HG02610 (cell line): ENCODE data around the gene TMEM94.

Experiments
- ATAC-seq: cut with Tn5 transposase; IDR thresholded peaks from one replicate; pipeline ENCODE4 v1.9.1; 2021; ENCODE audit warnings: mild to moderate bottlenecking, moderate library complexity; ENCODE audit not compliant: unreplicated experiment

TMEM94 gene

DNA sequence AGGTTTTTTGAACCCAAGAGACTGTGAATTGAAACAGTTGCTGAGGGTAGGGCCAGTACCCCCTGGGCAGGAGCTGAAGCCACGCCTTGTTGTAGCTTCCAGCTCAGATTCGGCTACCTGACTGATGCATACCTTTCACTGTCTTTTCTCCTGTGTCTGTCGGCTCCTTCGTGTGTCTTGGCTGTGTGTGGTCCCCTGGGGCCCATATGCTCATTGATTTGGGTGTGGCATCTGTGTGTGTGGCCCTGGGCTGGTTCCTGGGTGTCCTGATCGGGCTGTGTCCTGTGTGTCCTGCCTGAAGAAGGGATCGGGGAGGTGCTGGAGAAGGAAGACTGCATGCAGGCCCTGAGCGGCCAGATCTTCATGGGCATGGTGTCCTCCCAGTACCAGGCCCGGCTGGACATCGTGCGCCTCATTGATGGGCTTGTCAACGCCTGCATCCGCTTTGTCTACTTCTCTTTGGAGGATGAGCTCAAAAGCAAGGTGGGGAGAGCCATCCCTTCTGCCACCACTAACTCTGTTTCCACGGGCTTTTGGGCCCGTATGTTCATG, 38.0 kb downstream of the TMEM94 start:
- no peak for ATAC-seq

DNA sequence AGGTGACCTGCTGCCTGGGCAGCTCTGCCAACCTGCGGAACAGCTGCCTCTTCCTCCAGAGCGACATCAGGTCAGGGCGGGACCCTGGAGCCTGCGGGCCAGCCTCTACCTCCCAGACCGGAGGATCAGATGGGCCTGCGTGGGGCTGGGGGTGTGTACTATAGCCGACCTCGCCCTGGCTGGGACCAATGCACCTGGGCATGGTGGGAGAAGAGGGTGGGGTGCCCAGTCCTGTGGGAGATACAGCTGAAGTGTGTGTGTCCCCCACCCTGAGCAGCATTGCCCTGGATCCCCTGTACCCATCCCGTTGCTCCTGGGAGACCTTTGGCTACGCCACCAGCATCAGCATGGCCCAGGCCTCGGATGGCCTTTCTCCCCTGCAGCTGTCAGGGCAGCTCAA, 39.6 kb downstream of the TMEM94 start:
- ATAC-seq = no peak

DNA sequence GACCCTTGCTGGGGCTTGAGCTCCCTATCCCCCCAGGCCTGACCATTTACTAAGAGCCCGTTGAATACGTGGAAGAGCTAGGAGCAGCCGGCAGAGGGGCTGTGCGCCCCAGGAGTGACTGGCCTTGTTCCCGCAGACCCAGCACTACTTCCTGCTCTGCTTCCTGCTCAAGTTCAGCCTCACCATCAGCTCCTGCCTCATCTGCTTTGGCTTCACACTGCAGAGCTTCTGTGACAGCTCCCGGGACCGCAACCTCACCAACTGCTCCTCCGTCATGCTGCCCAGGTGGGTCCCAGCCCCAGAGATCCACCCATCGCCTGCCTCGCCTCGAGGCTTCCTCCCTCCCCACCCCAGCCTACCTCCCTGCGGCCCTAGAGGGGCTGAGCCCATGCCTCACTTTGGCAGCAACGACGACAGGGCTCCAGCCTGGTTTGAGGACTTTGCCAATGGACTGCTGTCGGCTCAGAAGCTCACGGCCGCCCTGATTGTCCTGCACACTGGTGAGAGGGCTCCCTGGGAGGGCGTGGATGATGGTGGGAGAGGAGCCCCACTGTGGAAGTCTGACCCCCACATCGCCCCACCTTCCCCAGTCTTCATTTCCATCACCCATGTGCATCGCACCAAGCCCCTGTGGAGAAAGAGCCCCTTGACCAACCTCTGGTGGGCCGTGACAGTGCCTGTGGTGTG, 41.7 kb downstream of the TMEM94 start:
- no peak for ATAC-seq

DNA sequence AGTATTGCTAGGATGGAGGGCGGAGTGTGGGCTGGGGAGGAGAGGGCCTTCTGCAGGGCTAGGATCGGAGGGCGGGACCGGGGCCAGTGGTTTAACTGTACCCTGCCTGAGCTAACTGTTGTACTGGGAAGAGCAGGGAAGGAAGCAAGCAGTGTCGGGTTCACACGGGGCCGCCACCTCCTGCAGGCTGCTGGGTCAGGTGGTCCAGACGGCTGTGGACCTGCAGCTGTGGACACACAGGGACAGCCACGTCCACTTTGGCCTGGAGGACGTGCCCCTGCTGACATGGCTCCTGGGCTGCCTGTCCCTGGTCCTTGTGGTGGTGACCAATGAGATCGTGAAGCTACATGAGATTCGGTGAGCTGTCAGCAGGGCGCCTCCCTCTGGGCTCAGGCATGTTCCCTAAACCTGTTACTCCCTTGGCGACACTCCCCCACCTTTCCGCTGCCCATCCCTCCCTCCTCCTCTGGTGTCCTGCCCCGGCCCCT, 42.3 kb downstream of the TMEM94 start:
- ATAC-seq = no peak

DNA sequence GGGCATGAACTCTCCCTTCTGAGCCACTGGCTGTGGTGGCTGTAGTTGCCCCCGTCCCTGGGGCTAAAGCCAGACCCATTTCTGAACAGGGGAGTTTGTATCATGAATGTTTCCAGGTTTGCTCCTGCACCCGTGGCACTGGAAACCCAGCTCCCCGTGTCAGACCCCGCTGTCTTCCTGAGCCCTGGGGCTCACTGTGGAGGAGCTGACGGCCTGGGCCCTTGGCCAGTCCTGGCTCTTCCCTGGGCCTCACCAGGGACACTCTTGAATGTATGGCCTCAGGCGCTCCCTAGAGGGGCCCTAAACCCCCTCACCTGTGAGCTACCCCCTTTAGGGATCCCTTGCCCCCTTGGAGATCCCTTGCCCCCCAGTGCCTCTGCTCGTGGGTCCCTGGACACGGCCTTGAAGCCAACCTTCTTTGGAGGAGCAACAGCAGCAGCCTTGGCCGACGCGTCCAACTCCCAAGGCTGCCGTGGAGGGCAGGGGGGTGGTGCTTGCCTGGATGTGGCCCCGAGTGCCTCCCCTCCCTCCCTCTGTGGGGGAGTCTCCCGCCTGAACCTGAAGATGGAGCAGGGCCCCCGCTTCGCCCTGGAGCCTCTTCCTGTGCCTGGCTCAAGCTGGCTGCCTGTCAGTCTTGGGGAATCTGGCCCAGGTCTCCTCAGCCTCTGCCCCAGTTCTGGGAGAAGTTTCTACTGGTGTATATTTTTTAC, 43.0 kb downstream of the TMEM94 start:
- no peak for ATAC-seq

DNA sequence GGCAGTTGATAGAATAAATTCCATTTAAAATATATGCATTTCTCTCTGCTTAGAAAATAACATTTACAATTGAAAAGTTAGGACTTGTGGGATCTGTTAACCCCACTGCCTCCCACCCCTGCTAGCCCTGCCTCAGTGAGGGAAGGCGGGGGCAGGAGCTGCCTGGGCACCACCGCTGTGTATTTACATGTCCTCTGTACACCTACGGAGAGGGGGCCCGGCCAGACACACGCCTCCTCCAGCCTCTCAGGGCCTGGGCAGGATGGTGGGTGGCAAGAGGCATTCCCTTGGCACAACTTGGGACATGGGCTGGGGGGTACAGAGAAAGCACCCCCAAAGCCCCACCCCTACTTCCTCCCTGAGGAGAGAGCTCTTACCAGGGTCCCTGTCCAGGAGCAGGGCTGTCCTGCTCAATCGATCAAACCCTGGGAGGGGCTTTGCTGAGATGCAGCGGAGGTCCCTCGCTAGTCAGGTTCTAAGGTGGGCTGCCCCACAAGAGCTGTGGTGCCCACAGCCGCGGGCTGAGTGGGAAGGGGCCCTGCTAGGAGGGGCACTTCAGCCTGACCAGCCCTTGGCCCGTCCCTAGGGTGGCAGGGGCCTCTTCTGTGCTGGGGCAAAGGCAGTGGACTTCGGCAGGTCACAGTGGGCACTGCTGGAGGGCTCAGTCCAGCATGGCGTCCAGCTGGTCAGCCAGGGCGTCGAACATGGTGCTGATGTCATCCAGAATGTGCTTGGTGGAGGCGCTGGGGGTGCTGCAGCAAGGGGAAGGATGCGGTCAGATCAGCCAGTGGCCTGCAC, 44.2 kb downstream of the TMEM94 start:
- no peak for ATAC-seq

DNA sequence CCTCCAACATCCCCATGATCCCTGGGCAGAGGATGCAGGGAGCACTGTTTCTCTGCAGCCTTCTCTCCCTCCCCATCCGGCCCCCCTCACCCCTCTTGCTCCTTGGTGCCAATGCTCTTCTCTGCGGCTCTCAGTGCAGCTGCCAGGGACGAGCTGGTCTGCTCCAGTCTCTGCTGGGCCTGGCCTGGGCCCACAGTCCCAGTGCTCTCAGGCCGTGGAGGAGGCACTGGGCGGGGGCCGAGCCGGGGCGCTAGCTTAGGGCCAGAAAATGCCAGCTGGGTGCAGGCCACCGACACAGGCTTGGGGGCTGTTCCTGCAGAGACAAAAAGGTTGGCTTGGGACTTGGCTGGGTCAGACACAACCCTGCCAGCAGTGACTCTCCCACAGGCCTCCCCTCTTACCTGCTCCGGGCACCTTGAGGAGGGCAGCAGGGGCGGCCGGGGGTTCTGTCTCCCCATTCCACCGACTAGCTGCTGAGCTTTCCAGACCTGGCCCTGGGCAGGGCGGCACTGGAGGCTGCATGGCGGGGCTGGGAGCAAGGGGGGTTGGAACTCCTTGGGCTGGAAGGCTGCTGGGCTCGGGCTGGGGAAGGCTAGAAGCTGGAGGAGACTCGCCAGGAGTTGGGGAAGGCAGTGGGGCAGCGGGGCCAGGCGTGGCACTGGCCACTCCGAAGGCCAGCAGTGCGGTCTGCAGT, 45.1 kb downstream of the TMEM94 start:
- no peak for ATAC-seq

DNA sequence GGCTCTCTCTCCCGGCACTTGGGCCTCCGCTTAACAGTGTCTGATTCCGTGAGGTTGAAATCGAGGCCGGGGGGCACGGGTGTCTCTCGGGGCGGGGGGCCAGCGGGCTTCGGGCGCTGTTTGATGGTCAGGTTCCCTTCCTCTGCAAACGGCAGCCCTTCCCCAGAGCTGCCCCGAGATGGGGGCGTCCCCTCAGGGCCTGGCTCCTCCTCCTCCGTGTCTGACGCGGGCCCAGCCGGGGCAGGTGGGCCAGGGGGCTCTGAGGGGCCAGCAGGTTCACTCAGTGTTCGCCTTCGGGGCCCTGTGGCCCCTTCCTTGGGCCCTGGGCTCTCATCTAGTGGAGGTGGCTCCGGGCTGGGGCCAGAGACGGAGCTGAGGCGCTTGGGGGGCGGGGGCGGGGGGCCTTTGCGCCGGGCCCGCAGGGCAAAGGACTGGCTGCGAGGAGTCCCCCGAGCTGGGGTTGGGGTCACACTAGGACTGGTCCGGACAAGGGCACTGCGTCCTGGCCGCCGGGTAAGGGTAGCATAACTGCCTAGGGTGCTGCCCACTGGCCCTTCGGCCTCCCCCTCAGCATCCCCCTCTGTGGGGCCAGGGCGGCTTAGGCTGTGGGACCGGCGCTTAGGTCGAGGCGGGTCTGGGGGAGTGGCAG, 45.8 kb downstream of the TMEM94 start:
- no peak for ATAC-seq

DNA sequence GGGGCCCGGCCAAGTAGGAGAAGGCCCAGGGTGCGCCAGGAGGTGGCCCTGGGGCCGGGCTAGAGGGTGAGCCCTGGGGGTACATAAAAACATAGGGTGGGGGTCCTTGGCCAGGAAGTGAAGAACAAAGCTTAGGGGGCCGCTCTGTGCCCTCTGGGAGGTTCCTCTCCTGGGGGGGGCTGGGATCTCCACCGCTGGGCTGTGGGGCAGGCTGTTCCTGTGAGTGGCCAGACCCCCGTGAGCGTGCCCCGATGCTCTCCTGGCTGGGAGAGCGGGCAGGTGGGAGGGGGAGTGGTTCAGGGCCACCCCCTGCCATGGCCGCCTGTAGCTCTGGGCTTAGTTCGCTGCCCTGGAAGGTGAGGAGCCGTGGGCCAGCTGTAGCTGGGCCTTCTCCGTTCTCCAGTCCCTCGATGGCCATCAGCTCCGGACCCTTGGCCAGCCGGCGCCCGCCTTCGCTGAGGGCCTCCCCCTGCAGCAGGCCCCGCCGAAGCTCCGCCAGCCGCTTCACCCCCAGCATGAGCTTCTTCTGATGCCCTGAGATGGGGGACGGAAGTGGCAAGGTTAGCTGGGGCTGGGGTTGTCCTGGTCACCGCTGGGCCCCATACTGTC, 46.4 kb downstream of the TMEM94 start:
- ATAC-seq = no peak

DNA sequence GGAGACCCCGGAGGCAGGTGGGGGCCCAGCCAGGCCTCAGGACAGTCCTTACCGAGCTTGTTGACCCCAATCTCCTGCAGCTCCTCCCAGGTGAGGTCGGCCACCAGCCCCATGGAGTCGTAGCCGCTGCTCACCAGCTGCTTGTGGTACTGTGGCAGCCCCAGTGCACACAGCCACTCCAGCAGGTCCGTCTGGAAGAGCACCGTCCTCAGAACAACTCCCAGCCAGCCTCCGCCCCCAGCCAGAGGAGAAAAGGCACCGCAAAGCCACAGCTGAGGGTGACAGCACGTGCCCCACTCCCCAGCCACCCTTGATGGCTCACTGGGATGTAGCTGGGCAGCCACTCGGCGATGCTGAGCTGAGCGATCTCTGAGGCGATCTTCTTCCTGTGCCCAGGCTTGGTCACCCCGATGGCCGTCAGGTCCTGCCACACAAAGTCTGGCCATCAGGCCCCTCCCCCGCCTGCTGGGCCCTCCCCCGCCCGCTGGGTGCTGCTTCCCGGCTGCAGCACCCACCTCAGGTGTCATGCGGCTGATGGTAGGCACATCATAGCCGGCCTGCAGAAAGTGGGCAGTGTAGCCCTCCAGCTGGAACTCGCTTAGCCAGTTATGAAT, 47.0 kb downstream of the TMEM94 start:
- ATAC-seq = no peak

DNA sequence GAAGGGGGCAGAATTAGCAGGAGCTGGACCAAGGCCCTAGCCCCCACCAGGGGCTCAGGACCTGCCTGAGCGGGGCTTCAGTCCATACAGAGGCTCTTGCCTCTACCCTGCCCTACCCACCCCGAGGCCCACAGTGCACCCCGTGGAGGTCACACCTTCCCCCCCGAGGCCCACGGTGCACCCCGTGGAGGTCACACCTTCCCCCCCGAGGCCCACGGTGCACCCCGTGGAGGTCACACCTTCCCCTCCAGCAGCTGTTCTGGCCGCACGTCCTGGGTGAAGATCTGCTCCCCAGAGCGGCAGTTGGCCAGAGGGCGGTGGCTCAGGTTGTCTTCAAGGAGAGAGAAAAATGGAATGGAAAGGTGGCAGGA, 47.5 kb downstream of the TMEM94 start:
- ATAC-seq = no peak

DNA sequence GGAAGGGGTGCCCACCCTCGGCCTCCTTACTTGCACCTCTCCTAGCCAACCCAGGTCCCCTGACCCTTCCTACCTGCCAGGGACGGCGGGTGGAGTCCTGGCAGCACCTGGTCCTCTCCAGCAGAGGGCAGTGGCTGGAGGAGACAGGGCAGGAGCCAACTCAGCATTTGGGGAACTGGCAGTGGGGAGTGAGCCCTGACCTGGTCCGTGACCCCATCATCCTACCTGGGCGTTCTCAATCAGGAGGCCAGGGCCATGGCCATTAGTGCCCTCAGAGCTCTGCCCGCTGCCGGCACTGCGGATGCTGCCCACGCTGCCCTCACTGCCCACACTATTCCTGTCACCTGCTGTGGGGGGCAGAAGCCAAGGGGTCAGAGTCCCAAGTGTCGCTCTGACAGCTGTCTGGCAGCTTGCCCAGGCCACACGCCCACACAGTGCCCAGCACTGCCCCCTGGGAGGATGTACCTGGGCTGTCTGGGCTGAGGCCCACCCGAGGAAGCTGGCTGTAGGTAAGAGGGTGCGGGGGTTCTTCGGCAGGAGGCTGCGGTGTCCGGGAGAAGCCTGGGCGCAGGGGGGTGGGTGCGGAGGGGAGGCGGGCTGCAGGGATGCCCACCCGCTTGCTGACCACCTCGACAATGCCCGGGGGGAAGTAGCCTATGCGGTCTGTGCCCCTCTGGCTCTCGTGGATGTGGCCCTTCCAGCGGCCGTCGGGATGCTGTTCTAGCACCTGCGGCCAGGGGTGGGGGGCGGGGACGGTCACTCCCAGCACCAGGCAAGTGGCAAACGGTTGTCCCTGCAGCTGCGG, 48.1 kb downstream of the TMEM94 start:
- ATAC-seq = no peak

DNA sequence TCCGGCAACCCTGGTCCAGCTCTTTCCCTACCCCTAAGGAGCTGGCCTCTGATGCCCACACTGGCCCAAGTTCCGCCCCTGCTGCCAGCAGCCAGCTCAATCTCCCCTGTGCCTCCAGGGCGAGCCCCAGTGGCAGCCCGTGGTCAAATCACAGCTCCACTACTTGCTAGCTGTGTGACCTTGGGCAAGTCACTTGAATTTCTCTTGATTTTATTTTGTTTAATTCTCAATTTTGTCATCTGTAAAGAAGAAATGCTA, 48.6 kb downstream of the TMEM94 start:
- ATAC-seq = no peak

DNA sequence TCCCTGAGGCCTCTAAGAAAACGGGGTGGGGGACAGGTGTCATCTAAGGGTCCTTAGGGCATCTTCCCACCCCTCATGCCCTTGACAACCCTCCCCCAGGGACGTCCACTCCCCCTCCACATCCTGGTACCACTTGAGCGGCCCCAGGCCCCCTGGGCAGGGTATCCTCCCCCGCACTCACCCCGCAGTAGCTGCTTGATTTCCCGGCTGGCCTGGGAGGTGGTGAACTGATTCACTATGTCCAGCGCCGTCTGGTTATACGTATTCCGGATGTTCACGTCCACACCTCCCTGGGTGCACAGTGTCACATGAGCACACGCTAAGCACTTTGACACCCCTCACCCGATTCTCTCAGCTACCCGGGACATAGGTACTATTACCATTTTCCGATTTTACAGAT, 49.2 kb downstream of the TMEM94 start:
- ATAC-seq = no peak

DNA sequence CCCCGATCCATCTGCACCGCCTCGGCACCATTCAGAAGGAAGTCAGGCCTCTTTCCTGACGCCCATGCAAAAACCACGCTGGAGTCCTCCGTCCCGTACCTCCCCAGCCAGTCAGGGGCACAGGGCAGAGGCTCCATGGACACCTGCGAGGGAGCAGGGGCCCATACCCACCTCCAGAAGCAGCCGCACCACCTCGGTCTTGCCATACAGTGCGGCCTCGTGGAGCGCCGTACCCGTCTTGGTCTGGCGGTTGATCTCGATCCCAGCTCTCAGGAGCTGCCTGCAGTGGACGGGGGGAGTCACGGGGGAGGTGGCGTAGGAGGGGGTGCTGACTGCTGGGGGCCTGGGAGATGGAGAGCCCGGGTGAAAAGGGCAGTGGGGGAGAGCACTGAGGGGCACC, 49.7 kb downstream of the TMEM94 start:
- no peak for ATAC-seq

DNA sequence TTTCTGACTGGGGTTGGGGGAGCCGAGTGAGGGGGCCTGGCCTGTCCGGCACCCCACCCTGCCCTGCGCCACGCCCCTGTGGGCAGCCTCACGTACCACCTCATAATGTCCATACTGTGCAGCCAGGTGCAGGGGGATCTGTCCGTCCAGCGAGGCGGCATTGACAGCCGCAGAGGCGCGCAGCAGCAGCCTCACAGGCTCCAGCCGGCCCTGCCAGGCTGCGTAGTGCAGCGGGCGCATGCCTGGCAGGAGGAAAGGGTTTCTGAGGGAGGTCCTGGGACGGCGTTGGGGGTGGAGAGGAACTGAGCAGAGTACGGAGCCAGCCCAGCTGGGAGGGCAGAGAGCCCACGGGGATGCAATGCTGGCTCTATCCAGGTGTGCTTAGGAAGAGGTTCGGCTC, 50.5 kb downstream of the TMEM94 start:
- no peak for ATAC-seq

DNA sequence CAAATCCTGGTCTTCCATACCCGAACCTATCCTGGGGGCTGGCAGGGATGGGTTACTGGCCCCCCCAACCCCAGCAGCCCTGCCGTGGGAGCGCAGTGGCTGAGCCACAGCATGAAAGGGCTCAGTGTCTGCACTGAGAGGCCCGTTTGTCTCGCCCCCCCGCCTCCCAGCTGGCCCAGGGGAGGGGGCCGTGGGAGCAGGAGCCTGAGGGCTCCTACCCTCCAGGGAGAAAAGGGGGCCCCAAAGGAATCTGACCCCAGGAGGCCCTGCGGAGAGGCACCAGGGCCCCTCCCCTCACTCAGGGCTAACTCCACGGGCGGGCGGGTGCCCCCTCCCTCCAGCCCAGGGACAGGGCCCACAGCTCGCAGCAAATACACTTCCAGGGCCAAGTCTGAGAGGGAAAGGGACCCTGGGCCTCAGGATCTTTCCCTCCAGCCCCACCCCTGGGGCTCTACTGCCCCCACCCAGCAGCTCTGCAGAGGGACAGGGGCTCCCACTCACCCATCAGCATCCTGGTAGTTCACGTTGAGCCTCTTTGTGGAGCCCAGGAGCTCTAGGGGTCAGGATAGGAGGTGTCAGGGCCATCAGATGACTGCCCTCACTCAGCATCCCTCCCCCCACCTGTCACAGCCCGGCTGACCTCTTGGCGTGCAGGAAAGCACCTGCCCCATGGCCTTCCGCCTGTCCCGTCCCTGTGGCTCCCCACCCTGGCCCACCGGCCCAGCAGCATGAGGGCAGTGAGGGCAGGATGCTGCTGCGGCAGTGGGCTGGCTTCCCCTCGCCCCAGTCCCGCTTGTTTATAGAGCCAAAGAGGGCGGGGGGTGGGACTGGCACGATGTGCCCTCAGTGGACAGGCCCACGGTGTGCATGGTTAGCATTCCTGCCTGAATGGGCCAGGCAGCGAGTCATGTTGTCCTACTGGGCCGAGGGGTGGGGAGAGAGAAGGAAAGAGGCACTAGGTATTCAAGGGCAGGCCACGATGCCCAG, 51.6 kb downstream of the TMEM94 start:
- ATAC-seq = no peak

DNA sequence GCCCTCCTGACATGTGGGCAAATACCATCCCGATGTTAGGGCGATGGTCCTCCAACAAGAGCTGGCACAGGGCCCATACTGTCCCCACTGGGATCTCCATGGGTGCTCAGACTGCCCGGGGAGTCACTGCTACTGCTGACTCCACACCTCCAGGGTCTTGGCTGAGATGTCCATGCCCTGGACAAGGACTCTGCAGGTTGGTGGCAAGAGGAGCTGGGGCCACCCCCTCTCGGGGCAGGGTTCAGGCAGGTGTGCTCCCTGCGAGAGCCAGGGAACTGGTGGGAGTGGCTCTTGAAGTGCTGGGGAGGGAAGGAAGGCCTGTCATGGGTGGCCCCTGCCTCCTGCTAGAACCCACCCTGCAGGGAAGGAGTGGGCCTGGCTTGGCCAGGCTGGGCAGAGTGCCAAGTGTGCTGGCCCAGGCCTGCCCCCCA, 52.5 kb downstream of the TMEM94 start:
- ATAC-seq = no peak
